Measurements from ENCODE around the gene NKIRAS2. TPM values are rescaled to one million over a fixed set of nuclear protein-coding genes. Genes with fewer than 3 reads are reported as not detected.
A peak's percentile ranks its signal among the peaks of the same experiment; 100 is the strongest.

Gene NKIRAS2
- total and polyA plus RNA-seq, 2 of the 13 experiments (the other 11 are each of a cell fraction or from before 2014, with no cell fraction given), result 27.9 to 42.0 TPM

- peak; percentile 37 for TF ChIP-seq ZNF18 (CRISPR knock-in tag; IDR thresholded peaks at IDR 0.05; ENCODE audit: insufficient replicate concordance)
- no peak for TF ChIP-seq ATRX (CRISPR knock-in tag; IDR thresholded peaks at IDR 0.05; ENCODE audit: borderline replicate concordance)
- no peak for TF ChIP-seq HNRNPH1 (optimal IDR thresholded peaks at IDR 0.05; ENCODE audit: low read depth, low read length)
- 0 out of 2 replicates have a peak, but pooled peaks have one; percentile 63 for TF ChIP-seq ARNT2 (CRISPR knock-in tag; IDR thresholded peaks at IDR 0.05; ENCODE audit: low read depth)
- 0 out of 2 replicates have a peak, but pooled peaks have one; percentile 67 for TF ChIP-seq ZFP37 (CRISPR knock-in tag; IDR thresholded peaks at IDR 0.05; ENCODE audit: borderline replicate concordance)
- no peak for TF ChIP-seq ZBTB44 (CRISPR knock-in tag; IDR thresholded peaks at IDR 0.05)
- peak; percentile 99 for TF ChIP-seq ZBTB2 (CRISPR knock-in tag; IDR thresholded peaks at IDR 0.05; ENCODE audit: low read depth)
- peak; percentile 91 for TF ChIP-seq ELF1 (CRISPR knock-in tag; IDR thresholded peaks at IDR 0.05)
- peak; percentile 18; the same call in 1 of the 2 replicates for TF ChIP-seq HOXA9 (CRISPR knock-in tag; IDR thresholded peaks at IDR 0.05; ENCODE audit: borderline replicate concordance)
- TF ChIP-seq ZNF761 (CRISPR knock-in tag; conservative IDR thresholded peaks at IDR 0.05), result peak; percentile 70; the same call in 1 of the 2 replicates
- peak; percentile 37; the same call in 1 of the 2 replicates for TF ChIP-seq RAD21 (CRISPR knock-in tag; IDR thresholded peaks at IDR 0.05)
- peak; percentile 69; the same call in 1 of the 2 replicates for TF ChIP-seq MEIS1 (CRISPR knock-in tag; IDR thresholded peaks at IDR 0.05; ENCODE audit: borderline replicate concordance)
- no peak for TF ChIP-seq NR2F2 (IDR thresholded peaks at IDR 0.05; ENCODE audit: borderline replicate concordance, low read depth)
- TF ChIP-seq KMT2B (CRISPR knock-in tag; IDR thresholded peaks at IDR 0.05), result peak; percentile 97
- 0 out of 2 replicates have a peak, but pooled peaks have one; percentile 23 for TF ChIP-seq RCOR2 (CRISPR knock-in tag; IDR thresholded peaks at IDR 0.05)
- no peak for TF ChIP-seq MBNL3 (CRISPR knock-in tag; conservative IDR thresholded peaks at IDR 0.05)
- peak; percentile 3; the same call in 1 of the 2 replicates for TF ChIP-seq SMC3 (IDR thresholded peaks at IDR 0.05; ENCODE audit: low read length)
- TF ChIP-seq SIN3A (IDR thresholded peaks at IDR 0.05; ENCODE audit: borderline replicate concordance, low read depth, low read length), result peak; percentile 87; the same call in 1 of the 2 replicates
- TF ChIP-seq YEATS4 (CRISPR knock-in tag; IDR thresholded peaks at IDR 0.05; ENCODE audit: borderline replicate concordance), result peak; percentile 90
- TF ChIP-seq HNF4G (IDR thresholded peaks at IDR 0.05; ENCODE audit: borderline replicate concordance, low read depth, low read length), result no peak
- peak; percentile 68 for TF ChIP-seq HNF4G (CRISPR knock-in tag; IDR thresholded peaks at IDR 0.05; ENCODE audit: borderline replicate concordance, low read depth)
Measured at GRCh38 chr17:42019509-42020404, at the start of gene NKIRAS2 (continued).

Measured in HepG2 (cell line).